Measurements from ENCODE around the gene LRRC28.

LRRC28 gene

DNA sequence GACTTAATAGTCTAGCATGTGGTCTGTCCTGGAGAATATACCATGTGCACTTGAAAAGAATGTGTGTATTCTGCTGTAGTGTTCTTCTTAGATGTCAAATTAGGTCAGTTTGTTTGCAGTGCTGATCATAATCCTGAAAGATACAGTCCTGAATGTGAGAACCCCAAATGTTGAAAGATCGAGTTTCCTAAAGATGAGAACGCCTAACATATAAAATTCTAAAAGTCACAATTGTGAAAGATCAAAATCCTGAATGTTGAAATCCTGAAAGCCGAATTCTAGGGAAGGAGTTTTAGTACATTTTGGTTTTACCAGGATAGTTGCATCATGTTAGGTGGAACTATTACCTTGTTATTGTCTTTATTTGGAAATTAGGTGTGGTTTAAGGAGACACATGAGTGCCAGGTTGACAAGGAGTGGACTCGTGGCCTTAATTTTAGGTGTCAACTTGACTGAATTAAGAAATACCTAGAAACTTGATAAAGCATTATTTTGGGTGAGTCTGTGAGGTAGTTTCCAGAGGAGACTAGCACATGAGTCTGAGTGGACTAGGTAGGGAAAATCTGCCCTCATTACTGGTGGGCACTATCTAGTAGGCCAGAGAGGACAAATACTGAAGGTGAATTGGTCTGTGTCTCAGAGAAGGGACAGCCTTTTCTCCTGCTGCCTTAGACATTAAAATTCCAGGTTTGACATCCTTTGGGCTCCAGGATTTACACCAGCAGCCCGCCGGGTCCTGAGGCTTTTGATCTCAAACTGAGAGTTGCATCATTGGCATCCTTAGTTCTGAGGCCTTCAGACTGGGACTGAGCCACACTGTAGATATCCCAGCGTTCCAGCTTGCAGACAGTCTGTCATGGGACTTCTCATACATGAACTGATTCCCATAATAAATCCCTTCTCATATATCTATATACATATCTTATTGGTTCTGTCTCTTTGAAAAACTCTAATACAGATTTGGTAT lies 77.1 kb downstream of the LRRC28 start:
- intact Hi-C loops (cut with DNase I): no loop called here
- no peak for DNase-seq

DNA sequence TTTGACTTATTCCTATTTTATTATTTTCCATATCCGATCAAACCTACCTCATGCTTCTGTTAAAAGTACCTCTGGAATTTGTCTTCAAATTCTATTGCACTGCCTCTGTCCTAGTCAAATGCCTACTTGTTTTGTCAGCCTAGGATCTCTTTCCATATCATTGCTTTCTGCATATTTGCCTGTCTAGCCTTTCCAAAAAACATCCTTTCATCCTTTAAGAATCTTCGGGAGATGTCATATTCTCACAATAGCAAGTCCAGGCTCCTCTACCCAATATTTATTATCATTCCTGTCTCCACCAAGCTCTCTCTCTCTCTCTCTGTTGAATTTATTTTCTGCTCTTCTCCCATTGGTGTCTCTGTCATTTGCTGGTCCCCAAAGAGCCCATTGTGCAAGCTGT lies 80.1 kb downstream of the LRRC28 start:
- DNase-seq: no peak
- intact Hi-C loops (cut with DNase I): no loop called here

DNA sequence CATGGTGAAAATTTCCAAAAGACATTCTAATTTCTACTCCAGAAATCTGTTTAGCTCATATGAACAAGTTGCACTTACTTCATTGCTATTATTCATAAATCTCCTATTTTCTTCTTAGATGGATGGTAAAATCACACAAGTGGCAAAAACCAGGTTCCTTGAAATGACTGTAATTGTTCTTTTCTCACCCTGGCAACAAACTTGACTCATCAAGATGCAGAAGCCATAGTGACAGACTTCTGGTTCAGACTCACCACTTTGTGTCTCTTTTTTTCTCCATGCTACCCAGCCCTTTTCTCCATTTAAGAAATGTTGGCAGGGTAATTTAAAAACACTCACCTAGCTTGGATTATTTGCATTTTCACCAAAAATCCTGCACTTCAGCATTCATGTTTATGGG lies 82.1 kb downstream of the LRRC28 start:
- intact Hi-C loops (cut with DNase I): no loop called here
- no peak for DNase-seq

DNA sequence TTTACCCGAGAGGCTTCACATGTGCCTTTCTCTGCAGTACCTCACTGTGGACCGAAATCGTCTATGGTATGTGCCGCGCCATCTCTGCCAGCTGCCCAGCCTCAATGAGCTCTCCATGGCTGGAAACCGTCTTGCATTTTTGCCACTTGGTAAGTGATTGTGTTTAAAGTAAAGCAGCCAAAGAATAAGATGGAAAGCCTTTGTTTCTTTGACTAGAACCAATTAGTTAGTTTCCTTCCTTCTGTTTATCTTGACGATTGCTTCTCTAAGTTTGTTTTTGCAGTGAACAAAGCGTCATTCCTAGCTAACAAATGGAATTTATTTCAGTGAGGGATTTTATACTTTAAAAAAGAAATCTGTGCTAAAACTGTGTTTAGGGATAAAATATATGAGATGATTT lies 82.7 kb downstream of the LRRC28 start:
- intact Hi-C loops (cut with DNase I): no loop called here
- no peak for DNase-seq

DNA sequence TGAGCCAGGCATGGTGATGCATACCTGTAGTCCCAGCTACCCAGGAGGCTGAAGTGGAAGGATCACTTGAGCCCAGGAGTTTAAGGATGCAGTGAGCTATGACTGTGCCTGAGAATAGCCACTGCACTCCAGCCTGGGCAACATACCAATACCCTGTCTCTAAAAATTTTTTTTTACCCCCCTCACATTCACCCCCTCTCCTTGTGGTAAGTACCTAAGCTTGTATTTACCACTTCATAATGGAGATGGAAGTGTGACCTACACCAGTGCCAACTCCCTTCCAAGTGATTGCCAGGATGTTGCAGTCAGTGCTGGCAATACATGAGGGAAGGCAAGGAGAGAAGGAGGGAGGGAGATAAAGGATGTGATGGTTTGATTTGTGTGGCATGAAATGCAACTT lies 84.2 kb downstream of the LRRC28 start:
- intact Hi-C loops (cut with DNase I): no loop called here
- no peak for DNase-seq

DNA sequence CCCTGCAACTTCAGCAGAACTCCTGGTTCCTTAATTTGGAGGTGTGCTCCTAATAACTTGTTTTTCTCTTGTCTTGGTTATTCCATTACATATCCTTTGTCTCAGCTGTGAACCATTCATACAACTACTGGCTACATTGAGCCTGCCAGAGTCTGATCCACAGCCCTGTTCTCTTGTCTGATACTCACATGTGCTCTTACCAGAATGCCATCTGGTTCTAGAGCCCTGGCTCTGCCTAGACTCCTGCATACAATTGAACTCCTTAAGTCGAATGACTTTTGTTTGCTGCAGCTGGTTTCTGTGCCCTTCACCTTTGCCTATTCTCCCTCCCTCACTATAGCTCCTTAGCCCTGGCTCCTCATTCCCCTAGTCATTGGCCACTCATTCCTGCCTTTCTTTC lies 85.5 kb downstream of the LRRC28 start:
- intact Hi-C loops (cut with DNase I): no loop called here

DNA sequence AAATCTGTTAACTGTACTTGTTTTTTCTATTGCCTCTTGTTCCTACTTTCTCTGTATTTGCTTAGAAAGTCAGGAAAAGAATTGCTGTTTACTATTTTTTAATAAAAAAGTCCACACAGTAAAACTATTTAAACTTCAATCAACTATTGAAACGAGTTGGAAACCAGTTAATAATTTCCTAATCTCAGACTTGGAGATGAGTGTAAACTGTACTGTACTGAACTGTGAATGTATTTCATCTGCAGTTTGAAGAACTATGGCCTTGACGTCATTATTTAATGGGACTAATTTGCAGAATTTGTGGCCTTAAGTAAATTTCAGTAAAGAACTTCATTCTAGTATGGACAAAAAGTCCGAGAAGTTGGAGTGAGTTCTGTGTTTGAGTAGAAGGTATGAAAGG lies 89.1 kb downstream of the LRRC28 start:
- intact Hi-C loops (cut with DNase I): no loop called here
- no peak for DNase-seq

More for the DNA sequence above, 85.5 kb downstream of the LRRC28 start:
- no peak for DNase-seq

DNA sequence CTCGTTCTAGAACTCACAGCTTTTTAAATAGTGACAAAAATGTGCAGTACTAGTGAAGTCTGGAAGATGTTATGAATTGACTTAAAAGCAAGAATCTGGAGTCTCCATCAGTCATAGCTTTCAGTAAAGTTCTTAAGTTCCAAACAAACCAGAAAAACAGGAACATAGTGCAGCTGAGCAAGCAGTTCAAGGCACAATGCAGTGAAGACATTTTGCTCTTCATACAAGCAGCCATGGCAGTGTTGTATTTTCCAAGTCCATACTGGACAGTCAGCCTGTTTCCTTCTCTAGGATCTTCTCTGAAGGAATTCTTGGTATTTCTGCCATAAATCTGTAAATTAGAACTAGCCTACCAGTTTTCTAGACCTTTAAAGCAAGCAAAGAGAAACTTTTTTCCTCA lies 90.5 kb downstream of the LRRC28 start:
- intact Hi-C loops (cut with DNase I): no loop called here
- no peak for DNase-seq

DNA sequence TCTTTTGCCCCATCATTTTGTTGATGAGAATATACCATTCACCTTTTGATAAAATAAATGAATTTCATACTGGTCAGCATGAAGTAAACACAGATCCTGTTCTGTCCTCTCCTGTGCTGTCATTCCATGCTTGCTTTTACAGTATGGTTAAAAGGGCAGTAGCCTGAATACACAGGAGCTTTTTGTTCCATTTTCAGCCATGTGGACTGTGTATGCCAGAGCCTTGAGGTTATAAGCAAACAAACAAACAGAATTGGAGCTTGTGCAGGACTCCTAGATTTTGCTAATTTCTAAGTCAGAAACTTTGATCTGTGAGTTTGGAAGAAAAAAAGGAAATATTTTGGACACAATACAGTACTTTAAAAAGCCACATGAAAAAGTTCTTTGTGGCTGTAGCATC lies 91.9 kb downstream of the LRRC28 start:
- intact Hi-C loops (cut with DNase I): no loop called here
- no peak for DNase-seq

DNA sequence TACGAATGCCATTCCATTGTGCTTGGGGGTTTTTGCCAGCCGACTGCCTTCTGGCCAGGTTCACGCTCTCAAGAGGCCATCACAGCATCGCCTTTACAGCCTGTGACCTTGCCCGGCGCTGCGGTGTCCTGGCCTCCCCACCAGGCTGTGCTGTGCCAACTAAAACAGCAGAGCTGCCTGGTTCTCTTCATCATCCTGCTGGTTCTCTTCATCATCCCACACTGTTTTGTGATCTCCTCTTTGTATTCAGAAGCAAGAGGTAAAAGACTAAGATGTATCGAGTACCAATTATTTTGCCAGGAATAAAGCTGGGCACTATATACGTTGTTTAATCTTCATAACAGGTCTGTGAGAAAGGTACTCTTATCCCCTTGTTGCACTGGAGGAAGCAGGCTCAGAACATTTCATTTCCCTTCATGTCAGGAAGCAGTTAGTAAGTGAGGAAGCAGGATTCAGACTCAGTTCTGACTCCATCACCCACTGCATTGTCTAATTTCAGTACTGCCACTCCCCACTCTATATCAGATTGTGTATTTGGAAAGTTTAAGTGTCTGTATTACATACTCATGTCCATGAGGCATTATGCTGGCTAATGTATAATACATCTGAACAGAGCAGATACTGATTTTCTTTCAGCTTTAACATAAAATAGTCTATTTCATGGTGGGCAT lies 92.7 kb downstream of the LRRC28 start:
- intact Hi-C loops (cut with DNase I): no loop called here
- DNase-seq: peak in 37 of 42 donors; percentile 6 to 73 (median 37)

DNA sequence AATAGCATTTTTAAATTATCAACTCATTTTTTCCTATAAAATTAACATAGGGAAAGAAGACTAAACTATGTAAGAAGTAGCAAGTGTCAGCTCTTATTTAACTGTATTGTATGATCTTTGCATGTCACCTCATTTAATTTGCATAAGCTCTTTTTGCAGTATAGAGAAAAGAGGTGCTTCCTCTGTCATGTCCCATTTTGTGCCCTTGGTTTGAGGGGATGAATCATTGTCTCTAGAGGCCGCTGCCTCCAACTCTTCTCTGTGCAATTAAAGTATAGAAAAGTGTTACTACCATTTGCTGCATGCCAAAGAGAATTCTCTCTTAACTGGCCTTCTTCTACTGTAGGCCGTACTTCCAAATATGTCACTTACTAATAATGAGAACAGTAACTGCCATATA lies 93.4 kb downstream of the LRRC28 start:
- intact Hi-C loops (cut with DNase I): no loop called here
- DNase-seq: no peak

DNA sequence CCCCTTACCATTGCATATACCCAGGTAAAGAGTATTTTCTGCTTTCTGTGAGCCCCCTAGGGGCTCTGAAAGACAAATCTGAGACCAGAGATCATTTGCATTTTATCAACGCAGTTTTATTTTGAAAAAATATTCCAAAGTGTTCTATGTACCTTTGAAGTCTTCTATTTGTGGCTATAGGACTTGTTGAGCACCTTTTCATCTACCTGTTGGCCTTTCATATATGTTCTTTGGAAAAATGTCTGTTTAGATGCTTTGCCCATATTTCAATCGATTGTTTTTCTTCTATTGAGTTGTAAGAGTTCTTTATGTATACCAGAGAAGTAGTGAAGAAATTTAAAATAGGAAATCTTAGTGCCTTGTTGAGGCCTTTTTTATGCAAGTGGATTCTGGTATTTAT lies 94.0 kb downstream of the LRRC28 start:
- intact Hi-C loops (cut with DNase I): no loop called here
- DNase-seq: no peak

DNA sequence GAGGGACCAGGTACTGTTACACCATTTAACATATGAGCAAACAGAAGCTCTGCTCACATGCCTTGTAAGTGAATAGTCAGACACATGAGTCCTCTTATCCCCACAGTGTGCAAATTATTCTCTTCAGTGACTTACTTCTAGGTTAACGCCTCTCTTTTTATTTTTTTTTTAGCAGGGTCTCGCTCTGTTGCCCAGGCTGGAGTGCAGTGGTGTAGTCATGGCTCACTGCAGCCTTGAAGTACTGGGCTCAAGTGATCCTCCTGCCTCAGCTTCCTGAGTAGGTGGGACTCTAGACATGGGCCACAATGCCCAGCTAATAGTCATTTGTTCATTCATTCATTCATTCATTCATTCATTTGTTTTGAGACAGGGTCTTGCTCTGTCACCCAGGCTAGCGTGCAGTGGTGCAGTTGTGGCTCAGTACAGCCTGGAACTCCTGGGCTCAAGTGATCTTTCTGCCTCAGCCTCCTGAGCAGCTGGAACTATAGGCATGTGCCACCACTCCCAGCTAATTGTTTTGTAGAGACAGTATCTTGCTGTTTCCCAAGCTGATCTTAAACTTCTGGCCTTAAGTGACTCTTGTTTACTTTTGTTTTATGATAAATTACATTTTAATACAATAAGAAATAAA lies 94.7 kb downstream of the LRRC28 start:
- DNase-seq: no peak

DNA sequence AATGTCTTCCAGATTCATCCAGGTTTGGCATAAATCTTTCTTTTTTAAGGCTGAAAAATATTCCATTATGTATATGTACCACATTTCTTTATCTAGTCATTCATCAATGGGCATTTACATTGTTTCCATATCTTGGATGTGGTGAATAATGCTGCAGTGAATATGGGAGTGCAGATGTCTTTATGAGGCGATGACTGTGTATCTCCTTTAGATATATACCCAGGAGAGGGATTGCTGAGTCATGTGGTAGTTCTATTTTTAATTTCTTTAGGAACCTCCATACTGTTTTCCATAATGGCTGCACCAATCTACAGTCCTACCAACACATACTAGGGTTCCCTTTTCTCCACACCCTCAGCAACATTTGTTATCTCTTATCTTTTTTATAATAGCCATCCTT lies 96.3 kb downstream of the LRRC28 start:
- intact Hi-C loops (cut with DNase I): no loop called here
- DNase-seq: no peak

More for the DNA sequence above, 94.7 kb downstream of the LRRC28 start:
- intact Hi-C loops (cut with DNase I): no loop called here

DNA sequence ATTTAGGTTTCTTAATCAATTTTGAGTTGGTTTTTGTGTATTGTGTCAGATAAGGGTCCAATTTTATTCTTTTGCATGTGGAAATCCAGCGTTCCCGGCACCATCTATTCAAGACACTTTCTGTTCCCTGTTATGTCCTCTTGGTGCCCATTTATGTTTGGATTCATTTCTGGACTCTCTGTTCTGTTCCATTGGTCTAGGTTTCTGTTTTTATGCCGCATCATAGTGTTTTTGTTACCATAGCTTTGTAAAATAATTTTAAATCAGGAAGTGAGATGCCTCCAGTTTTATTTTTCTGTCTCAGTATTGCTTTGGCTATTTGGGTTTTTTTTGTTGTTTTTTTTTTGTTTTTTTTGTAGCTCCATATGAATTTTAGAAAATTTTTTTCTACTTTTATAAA lies 97.1 kb downstream of the LRRC28 start:
- DNase-seq: no peak
- intact Hi-C loops (cut with DNase I): no loop called here

DNA sequence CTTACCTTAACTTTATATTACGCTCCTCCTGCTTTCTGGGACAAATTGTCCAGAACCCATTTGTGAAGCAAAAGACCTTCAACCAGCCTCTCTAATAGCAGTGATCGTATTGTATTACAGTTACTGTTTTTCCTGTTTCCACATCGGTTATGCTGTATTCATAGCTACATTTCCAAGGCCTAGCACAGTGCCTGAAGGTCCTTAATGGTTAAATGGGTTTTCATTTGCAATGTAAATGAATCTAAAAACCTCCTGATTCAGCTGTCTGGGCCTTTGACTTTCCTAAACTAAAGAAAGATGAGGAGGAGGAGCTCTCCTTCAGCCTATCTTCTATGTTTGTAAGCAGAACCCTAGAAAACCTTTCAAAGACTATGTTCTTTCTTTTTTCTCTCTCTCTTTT lies 99.1 kb downstream of the LRRC28 start:
- intact Hi-C loops (cut with DNase I): no loop called here
- no peak for DNase-seq

DNA sequence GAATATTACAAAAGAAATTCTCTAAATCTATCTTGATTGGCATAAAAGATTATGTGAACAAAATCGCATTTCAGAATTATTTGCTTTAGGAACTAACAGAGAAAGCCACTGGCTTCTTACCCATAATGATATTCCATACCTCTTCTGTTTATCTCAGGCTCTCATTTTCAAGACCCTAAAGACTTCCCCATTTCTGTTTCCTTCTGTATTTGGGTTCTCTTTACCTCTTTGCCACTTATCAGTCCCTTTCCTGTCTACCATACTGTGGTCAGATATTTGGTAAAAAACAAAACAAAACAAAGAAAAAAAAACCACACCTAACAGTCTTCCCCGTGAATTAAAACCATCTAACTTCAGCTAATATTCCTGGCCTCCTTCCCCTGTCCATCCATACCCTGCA lies 108.5 kb downstream of the LRRC28 start:
- intact Hi-C loops (cut with DNase I): no loop called here
- DNase-seq: no peak

DNA sequence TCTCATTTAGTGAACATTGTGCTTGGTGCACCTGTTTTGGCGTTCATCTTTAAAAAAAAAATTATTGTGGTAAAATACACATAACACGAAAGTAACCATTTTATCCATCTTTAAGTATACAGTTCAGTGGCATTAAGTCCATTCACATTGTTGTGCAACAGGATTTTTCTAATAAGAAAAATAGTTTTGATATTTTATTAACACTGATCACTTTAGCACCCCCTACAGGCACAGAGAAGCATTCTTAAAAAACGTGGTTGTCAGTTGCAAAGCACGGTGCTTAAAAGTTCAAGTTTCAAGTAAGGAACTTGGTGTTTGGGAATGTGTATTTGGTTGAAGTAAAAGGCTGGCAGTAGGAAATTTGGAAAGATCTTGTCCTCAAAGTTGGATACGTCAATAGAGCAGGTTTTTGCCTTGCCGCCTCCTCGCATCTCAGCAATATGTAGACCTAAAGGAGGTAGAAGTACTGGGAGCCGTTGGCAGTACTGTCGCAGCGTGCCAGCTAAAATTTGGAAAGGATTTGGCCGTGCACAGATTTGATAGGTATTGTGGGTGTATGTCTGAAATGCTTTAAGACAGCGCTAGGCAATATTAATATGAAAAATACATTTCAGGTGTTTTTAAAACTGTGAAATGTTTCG lies 110.4 kb downstream of the LRRC28 start:
- intact Hi-C loops (cut with DNase I): no loop called here

DNA sequence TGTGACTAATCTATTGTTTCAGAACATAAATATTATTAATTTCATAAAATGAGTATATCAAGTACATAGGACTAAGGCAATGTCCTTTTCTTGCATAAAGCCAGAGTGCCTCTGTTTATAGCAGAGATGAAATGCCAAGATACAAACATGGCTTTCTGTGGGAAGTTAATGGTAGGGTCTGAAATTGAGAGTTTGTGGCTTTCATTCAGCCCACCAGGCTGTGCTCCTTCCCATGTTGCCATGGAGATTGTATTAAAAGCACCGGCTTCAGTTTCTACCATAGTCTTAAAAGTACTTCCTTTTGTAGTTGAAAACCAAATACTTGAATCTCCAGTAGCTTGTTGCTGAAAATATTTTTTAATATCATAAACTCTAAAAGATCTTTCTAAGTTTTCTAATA lies 114.0 kb downstream of the LRRC28 start:
- intact Hi-C loops (cut with DNase I): no loop called here
- no peak for DNase-seq

More for the DNA sequence above, 110.4 kb downstream of the LRRC28 start:
- no peak for DNase-seq

DNA sequence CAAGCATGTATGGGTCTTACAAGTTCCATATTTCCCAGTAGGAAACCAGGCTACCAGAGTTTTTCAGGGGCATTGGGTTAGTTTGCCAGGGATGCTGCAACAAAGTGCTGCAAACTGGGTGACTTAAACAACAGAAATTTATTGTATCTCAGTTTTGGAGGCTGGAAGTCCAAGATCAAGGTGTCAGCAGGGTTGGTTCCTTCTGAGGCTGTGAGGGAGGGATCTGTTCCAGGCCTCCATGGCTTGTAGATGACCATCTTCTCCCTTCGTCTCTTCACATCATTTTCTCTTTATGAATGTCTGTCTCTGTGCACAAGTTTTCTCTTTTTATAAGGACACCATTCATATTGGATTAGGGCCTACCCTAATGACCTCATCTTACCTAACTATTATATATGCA lies 114.7 kb downstream of the LRRC28 start:
- intact Hi-C loops (cut with DNase I): no loop called here
- no peak for DNase-seq
